Measurements from ENCODE around the gene CTDSPL. TPM values are rescaled to one million over a fixed set of nuclear protein-coding genes. Genes with fewer than 3 reads are reported as not detected.

Gene CTDSPL
- total RNA-seq, 1 experiment from 2014 or later: 34.4 TPM

GRCh38 chr3:37871858-37872257, 10.2 kb downstream of the CTDSPL start:
- Histone ChIP-seq H2AFZ (ENCODE audit: low read depth, low read length, poor library complexity, severe bottlenecking) (no peak overlapping the region), H3K27ac (ENCODE audit: low read depth, low read length) (no peak overlapping the region), H3K79me2 (ENCODE audit: insufficient read depth, low read length) (peaks cover 79% of the 10 kb centered on the region), H3K4me2 (ENCODE audit: low read length) (no peak overlapping the region), H3K4me1 (ENCODE audit: control insufficient read depth in 1 of 2, insufficient read depth in 2 of 2, low read length in 2 of 2) (no peaks in the 10 kb centered on the region), H3K9me2 (ENCODE audit: insufficient read depth) (no peaks in the 10 kb centered on the region), H3K27me3 (ENCODE audit: insufficient read depth, low read length) (no peaks in the 10 kb centered on the region), H3K36me3 (ENCODE audit: control insufficient read depth in 1 of 2, insufficient read depth in 2 of 2, low read length in 2 of 2) (no peaks in the 10 kb centered on the region), H3K9ac (ENCODE audit: low read length) (no peak overlapping the region), H4K20me1 (ENCODE audit: insufficient read depth) (no peaks in the 10 kb centered on the region), H3K9me3 (ENCODE audit: control insufficient read depth in 1 of 2, insufficient read depth in 1 of 2, low read depth in 1 of 2, low read length in 2 of 2) (no peaks in the 10 kb centered on the region), H3K4me3 (replicated peaks in 1 of 2; ENCODE audit: low read depth in 1 of 2, low read length in 2 of 2) (no peak overlapping the region)
- RAD21 ChIA-PET (ENCODE audit: low non-redundant PET in 1 of 2, low total read pairs in 2 of 2, uncharacterized antibody in 2 of 2, unreplicated experiment in 2 of 2): no interaction called here
- CTCF ChIA-PET: no interaction called here
- POLR2A ChIA-PET: no interaction called here
- no TSS peak for BruUV-seq (replicated peaks)
- no peak for DNase-seq (ENCODE audit: low read depth, low spot score)
- no peak for ATAC-seq
- intact Hi-C loops (cut with micrococcal nuclease): no loop called here
- TF ChIP-seq JUND (IDR thresholded peaks at IDR 0.05) (no peak), TCF7L2 (IDR thresholded peaks at IDR 0.05; ENCODE audit: borderline replicate concordance, extremely low read depth, insufficient read depth, insufficient read length) (no peak), CEBPB (IDR thresholded peaks at IDR 0.05; ENCODE audit: low read depth) (no peak), EZH2phosphoT487 (IDR thresholded peaks at IDR 0.05; ENCODE audit: borderline replicate concordance) (no peak), ZFX (IDR thresholded peaks at IDR 0.05) (no peak), RAD21 (IDR thresholded peaks at IDR 0.05; ENCODE audit: low read depth) (no peak), FOSL1 (IDR thresholded peaks at IDR 0.05; ENCODE audit: low read depth) (no peak), SIN3A (IDR thresholded peaks at IDR 0.05; ENCODE audit: low read depth) (no peak), CTCF (IDR thresholded peaks at IDR 0.05 in 2 of 3, conservative IDR thresholded peaks at IDR 0.05 in 1 of 3; ENCODE audit: borderline replicate concordance in 1 of 3, insufficient read depth in 1 of 3, low read depth in 2 of 3, low read length in 2 of 3) (no peak), EGR1 (IDR thresholded peaks at IDR 0.05; ENCODE audit: low read depth) (no peak), CBX3 (IDR thresholded peaks at IDR 0.05; ENCODE audit: low read depth) (no peak)

Measured in HCT116 (cell line).